Vagina (tissue), 2 donors: ENCODE data around the gene ARHGAP26.

Experiments
- POLR2A ChIP-seq, 2 donors: fragments of 450-650 bp; IDR thresholded peaks; one replicate each; pipeline ENCODE4 v1.6.1; 2017; ENCODE audit warnings: antibody characterized with exemption in 2 of 2, mild to moderate bottlenecking in 2 of 2, moderate library complexity in 2 of 2
- POLR2AphosphoS5 ChIP-seq, 2 donors: sonication (generic); formaldehyde crosslinking; IDR thresholded peaks; one replicate each; pipeline ENCODE4 v1.9.0; 2017; ENCODE audit warnings: antibody characterized with exemption in 2 of 2, mild to moderate bottlenecking in 2 of 2, low read depth in 1 of 2; ENCODE audit not compliant: insufficient read depth in 1 of 2
- TF ChIP-seq, protein P1 (sequence below), 3 experiments: fragments of 450-650 bp in 2 of 3; fragments of 200-600 bp in 1 of 3; sonication (generic) in 1 of 3; IDR thresholded peaks; one replicate each; pipeline ENCODE4 v1.5.1; 2017 to 2019; ENCODE audit warnings: antibody characterized with exemption in 3 of 3, mild to moderate bottlenecking in 2 of 3, moderate library complexity in 2 of 3

DNA sequence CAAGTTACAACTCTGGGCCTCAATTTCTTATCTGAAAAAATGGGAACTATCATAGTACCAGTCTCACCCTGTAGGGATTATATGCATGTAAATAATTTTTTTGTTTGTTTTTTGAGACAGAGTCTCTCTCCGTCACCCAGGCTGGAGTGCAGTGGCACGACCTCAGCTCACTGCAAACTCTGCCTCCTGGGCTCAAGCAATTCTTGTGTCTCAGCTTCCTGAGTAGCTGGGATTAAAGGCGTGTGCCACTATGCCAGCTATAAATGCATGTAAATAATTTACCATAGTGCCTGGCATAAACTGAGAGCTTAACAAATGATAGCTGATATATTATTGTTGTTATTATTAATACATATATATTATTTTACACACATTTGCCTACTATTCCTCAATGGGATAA, 3.0 kb upstream of the ARHGAP26 start:
- TF ChIP-seq, protein P1, sequence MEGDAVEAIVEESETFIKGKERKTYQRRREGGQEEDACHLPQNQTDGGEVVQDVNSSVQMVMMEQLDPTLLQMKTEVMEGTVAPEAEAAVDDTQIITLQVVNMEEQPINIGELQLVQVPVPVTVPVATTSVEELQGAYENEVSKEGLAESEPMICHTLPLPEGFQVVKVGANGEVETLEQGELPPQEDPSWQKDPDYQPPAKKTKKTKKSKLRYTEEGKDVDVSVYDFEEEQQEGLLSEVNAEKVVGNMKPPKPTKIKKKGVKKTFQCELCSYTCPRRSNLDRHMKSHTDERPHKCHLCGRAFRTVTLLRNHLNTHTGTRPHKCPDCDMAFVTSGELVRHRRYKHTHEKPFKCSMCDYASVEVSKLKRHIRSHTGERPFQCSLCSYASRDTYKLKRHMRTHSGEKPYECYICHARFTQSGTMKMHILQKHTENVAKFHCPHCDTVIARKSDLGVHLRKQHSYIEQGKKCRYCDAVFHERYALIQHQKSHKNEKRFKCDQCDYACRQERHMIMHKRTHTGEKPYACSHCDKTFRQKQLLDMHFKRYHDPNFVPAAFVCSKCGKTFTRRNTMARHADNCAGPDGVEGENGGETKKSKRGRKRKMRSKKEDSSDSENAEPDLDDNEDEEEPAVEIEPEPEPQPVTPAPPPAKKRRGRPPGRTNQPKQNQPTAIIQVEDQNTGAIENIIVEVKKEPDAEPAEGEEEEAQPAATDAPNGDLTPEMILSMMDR (IDR thresholded peaks at IDR 0.05): no peak
- no peak for TF ChIP-seq POLR2A (IDR thresholded peaks at IDR 0.05)
- no peak for TF ChIP-seq POLR2AphosphoS5 (IDR thresholded peaks at IDR 0.05; ENCODE audit: insufficient read depth in 1 of 2, low read depth in 1 of 2)
